ENCODE measurements around the gene MGMT. TPM values are rescaled to one million over a fixed set of nuclear protein-coding genes. Genes with fewer than 3 reads are reported as not detected.

The MGMT gene
- total RNA-seq, 2 donors from 2014 or later, result 14.6 to 17.2 TPM

GRCh38 chr10:129716211-129716681, 249.2 kb downstream of the MGMT start:
- H3K9me3 ChIP-seq (ENCODE audit: control insufficient read depth, low read length, poor library complexity, severe bottlenecking), result no peaks in the 10 kb centered on the region
- ATAC-seq (no peak), DNase-seq (no peak)
- Mint-ChIP-seq H3K27me3 (no peaks in the 10 kb centered on the region), H3K4me1 (no peaks in the 10 kb centered on the region), H3K4me3 (no peak overlapping the region), H3K27ac (no peak overlapping the region), H3K36me3 (ENCODE audit: low read depth) (peaks cover 11% of the 10 kb centered on the region)

DNA sequence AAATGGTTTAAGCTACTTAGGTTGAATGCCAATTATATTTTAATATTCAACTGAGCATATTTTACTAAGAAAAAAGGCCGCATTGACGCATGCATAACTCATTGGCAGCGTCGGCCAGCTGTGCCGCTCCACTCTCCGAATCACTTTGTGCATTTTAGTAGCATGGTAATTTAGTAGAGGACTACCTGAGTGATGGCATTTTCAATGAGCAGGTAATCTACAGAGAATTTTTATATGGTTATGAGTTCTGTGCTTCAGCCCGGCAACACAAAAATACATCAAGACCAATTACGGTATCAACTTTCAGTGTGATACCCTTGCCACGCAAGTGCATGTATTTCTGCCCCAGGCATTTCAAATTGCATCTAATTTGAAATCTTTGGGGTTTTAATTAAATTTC, 249.8 kb downstream of the MGMT start:
- Mint-ChIP-seq H3K4me3 (no peak overlapping the region), H3K36me3 (ENCODE audit: low read depth) (peaks cover 11% of the 10 kb centered on the region), H3K27me3 (no peaks in the 10 kb centered on the region), H3K4me1 (no peaks in the 10 kb centered on the region), H3K27ac (no peak overlapping the region)
- no peak for ATAC-seq
- no peak for DNase-seq
- H3K9me3 ChIP-seq (ENCODE audit: control insufficient read depth, low read length, poor library complexity, severe bottlenecking), result no peaks in the 10 kb centered on the region

DNA sequence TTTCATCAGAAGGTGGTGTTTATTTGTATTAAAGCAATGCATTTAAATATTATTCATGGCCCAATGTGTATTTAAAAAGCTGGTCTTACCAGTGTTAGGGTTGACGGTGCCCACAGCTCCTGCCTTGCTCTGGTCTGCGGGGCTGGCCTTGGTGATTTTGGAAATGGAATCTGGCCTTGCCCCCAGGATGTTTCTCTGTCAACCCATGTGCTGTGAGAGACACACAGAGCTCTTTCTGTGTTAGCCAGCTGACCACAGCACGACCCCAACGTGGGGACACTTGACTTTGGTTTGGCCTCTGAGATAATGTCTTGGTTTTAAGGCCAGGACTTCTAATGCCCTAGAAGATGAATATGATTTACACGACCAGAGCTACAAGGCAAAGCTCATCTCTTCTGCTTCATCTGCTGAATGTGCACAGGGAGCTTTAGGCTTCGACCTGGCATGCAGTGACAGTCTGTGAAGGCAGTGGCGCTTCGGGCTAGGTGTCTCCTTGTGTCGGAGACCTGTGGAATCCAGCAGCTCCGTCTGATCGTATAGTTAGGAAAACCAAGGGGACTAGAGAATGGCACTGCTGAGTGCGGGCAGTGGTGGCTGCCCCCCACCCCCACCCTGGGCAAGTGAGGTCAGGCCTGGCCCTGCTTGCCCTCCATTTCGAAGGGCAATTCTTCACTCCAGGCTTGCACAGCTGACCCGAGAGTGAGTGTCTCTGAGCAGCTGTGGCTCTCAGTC, 250.9 kb downstream of the MGMT start:
- H3K4me1 Mint-ChIP-seq, result no peaks in the 10 kb centered on the region
- ATAC-seq (no peak), DNase-seq (no peak)
- H3K27ac Mint-ChIP-seq, result no peak overlapping the region
- peaks cover 8% of the 10 kb centered on the region for H3K36me3 Mint-ChIP-seq (ENCODE audit: low read depth)
- H3K27me3 Mint-ChIP-seq, result no peaks in the 10 kb centered on the region
- H3K9me3 ChIP-seq (ENCODE audit: control insufficient read depth, low read length, poor library complexity, severe bottlenecking), result no peaks in the 10 kb centered on the region
- no peak overlapping the region for H3K4me3 Mint-ChIP-seq

DNA sequence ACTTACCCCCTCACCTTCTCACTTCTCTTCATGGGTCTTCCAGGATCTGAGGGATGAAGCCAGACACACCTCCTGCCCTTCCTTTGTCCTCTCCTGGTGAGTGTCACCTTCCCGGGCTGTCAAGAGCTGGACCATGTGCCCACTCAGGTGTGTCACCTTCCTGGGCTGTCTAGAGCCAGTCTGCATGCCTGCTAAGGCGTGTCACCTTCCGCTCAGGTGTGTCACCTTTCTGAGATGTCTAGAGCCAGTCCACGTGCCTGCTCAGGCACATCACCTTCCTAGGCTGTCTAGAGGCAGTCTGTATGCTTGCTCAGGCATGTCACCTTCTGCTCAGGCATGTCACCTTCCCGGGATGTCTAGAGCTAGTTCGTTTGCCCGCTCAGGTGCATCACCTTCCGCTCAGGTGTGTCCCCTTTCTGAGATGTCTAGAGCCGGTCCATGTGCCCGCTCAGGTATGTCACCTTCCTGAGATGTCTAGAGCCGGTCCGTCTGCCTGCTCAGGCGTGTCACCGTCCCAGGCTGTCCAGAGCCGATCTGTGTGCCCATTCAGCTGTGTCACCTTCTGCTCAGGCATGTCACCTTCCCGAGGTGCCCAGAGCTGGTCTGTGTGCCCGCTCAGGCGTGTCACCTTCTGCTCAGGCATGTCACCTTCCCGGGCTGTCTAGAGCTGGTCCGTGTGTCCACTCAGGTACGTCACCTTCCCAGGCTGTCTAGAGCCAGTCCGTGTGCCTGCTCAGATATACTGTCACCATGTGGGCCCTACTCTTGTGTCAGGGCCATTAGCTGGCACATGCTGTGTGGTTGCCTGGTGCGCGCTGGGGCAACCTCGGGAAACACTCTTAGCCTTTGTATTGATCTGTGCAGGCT, 251.7 kb downstream of the MGMT start:
- Mint-ChIP-seq H3K27me3 (no peaks in the 10 kb centered on the region), H3K4me3 (no peak overlapping the region), H3K4me1 (no peaks in the 10 kb centered on the region), H3K36me3 (ENCODE audit: low read depth) (peaks cover 7% of the 10 kb centered on the region), H3K27ac (no peak overlapping the region)
- H3K9me3 ChIP-seq (ENCODE audit: control insufficient read depth, low read length, poor library complexity, severe bottlenecking), result no peaks in the 10 kb centered on the region
- ATAC-seq (no peak), DNase-seq (no peak)

DNA sequence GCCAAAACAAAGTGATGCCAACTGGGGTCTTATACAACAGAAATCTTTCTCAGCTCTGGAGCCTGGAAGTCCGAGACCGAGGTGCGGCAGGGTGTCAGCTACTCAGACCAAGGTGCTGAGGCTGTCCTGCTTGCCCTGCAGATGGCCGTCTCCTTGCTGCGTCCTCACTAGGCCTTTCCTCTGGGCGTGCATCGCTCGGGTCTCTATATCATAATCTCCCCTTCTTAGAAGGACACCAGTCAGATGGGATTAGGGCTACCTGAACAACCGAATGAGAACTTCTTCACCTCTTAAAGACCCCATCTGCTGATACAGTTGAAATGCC, 252.3 kb downstream of the MGMT start:
- Mint-ChIP-seq H3K36me3 (ENCODE audit: low read depth) (peaks cover 7% of the 10 kb centered on the region), H3K4me3 (no peak overlapping the region)

GRCh38 chr10:129719889-129720590, 253.0 kb downstream of the MGMT start:
- DNase-seq (no peak), ATAC-seq (no peak)
- no peaks in the 10 kb centered on the region for H3K27me3 Mint-ChIP-seq
- H3K36me3 Mint-ChIP-seq (ENCODE audit: low read depth), result peaks cover 7% of the 10 kb centered on the region
- H3K9me3 ChIP-seq (ENCODE audit: control insufficient read depth, low read length, poor library complexity, severe bottlenecking), result no peaks in the 10 kb centered on the region
- no peak overlapping the region for H3K27ac Mint-ChIP-seq
- no peak overlapping the region for H3K4me3 Mint-ChIP-seq
- no peaks in the 10 kb centered on the region for H3K4me1 Mint-ChIP-seq

More for the DNA sequence above, 252.3 kb downstream of the MGMT start:
- H3K9me3 ChIP-seq (ENCODE audit: control insufficient read depth, low read length, poor library complexity, severe bottlenecking), result no peaks in the 10 kb centered on the region
- H3K27me3 Mint-ChIP-seq, result no peaks in the 10 kb centered on the region
- H3K27ac Mint-ChIP-seq, result no peak overlapping the region
- H3K4me1 Mint-ChIP-seq, result no peaks in the 10 kb centered on the region
- DNase-seq (no peak), ATAC-seq (no peak)

- H3K27me3 Mint-ChIP-seq, result no peaks in the 10 kb centered on the region
- H3K9me3 ChIP-seq (ENCODE audit: control insufficient read depth, low read length, poor library complexity, severe bottlenecking), result no peaks in the 10 kb centered on the region
- H3K4me1 Mint-ChIP-seq, result no peaks in the 10 kb centered on the region
- H3K36me3 Mint-ChIP-seq (ENCODE audit: low read depth), result peaks cover 4% of the 10 kb centered on the region
- no peak for DNase-seq
- no peak overlapping the region for H3K4me3 Mint-ChIP-seq
- no peak for ATAC-seq
- no peak overlapping the region for H3K27ac Mint-ChIP-seq
Measured at GRCh38 chr10:129725011-129725410, 258.0 kb downstream of the MGMT start.

DNA sequence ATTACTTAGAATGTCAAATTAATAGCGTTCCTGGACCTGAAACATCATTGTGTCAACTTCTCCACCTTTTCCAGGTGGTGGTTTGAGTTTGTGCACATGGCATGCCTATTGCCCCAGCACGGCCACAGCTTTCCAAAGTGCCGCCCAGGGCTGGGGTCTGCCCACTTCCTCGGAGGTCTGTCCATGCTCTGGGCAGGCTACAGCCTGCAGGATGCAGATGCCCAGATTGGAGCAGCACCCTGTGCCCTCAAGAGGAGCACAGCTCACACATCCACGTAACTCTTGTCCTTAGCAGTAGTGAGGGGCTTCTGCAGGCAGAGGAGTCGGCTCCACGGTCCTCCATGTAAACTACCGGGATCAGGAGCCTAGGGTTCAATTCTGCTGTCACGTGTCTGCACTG, 258.4 kb downstream of the MGMT start:
- no peaks in the 10 kb centered on the region for H3K9me3 ChIP-seq (ENCODE audit: control insufficient read depth, low read length, poor library complexity, severe bottlenecking)
- Mint-ChIP-seq H3K4me1 (no peaks in the 10 kb centered on the region), H3K4me3 (no peak overlapping the region), H3K27me3 (no peaks in the 10 kb centered on the region), H3K27ac (no peak overlapping the region), H3K36me3 (ENCODE audit: low read depth) (peaks cover 3% of the 10 kb centered on the region)
- no peak for ATAC-seq
- DNase-seq, result no peak

- no peaks in the 10 kb centered on the region for H3K27me3 Mint-ChIP-seq
- peaks cover 2% of the 10 kb centered on the region for H3K36me3 Mint-ChIP-seq (ENCODE audit: low read depth)
Measured at GRCh38 chr10:129725890-129726631, 259.0 kb downstream of the MGMT start.

DNA sequence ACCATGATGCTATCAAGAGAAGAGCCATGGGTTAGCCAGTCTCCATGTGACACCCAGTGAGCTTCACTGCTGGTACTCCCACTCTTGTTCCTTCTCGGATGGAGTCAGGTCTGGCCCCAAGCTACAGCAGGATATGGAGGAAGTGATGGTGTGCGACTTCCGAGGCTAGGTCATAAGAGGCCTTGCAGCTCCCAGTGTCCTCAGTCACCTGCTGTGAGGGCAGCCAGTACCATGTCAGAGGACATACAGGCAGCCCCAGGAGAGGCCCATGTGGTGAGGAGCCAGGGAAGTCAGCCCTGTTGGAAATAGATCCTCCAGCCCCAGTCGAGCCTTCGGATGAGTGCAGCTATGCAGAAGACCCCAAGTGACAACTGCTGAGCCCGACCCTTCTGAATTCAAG, 260.0 kb downstream of the MGMT start:
- H3K36me3 Mint-ChIP-seq (ENCODE audit: low read depth), result peaks cover 2% of the 10 kb centered on the region
- no peaks in the 10 kb centered on the region for H3K27me3 Mint-ChIP-seq
- H3K4me1 Mint-ChIP-seq, result no peaks in the 10 kb centered on the region
- ATAC-seq, result no peak
- H3K4me3 Mint-ChIP-seq, result no peak overlapping the region
- H3K27ac Mint-ChIP-seq, result no peak overlapping the region
- H3K9me3 ChIP-seq (ENCODE audit: control insufficient read depth, low read length, poor library complexity, severe bottlenecking), result no peaks in the 10 kb centered on the region
- no peak for DNase-seq

More at GRCh38 chr10:129725890-129726631, 259.0 kb downstream of the MGMT start:
- ATAC-seq (no peak), DNase-seq (no peak)
- no peaks in the 10 kb centered on the region for H3K4me1 Mint-ChIP-seq
- no peaks in the 10 kb centered on the region for H3K9me3 ChIP-seq (ENCODE audit: control insufficient read depth, low read length, poor library complexity, severe bottlenecking)
- H3K27ac Mint-ChIP-seq, result no peak overlapping the region
- no peak overlapping the region for H3K4me3 Mint-ChIP-seq

DNA sequence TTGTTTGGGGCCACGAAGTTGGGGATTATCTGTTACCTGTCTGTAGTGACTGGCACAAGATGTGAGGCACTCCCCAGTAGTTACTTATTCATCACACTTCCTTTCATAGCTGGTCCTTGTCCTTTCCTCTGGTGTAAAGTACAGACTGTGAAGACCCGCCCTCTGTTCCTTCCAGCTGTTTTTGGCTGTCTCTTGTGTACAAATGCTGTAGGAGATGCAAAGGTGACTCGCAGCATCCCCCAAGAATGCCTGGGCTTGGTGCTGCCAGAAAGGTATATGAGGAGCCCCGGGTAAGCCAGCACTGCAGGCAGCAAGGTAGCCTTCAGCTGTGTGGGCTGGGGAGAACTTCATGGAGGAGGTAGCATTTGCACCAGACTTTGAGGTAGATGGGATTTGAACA, 260.5 kb downstream of the MGMT start:
- no peaks in the 10 kb centered on the region for H3K27me3 Mint-ChIP-seq
- H3K36me3 Mint-ChIP-seq (ENCODE audit: low read depth), result peaks cover 2% of the 10 kb centered on the region
- H3K27ac Mint-ChIP-seq, result no peak overlapping the region
- no peaks in the 10 kb centered on the region for H3K4me1 Mint-ChIP-seq
- no peaks in the 10 kb centered on the region for H3K9me3 ChIP-seq (ENCODE audit: control insufficient read depth, low read length, poor library complexity, severe bottlenecking)
- ATAC-seq (no peak), DNase-seq (no peak)
- H3K4me3 Mint-ChIP-seq, result no peak overlapping the region

DNA sequence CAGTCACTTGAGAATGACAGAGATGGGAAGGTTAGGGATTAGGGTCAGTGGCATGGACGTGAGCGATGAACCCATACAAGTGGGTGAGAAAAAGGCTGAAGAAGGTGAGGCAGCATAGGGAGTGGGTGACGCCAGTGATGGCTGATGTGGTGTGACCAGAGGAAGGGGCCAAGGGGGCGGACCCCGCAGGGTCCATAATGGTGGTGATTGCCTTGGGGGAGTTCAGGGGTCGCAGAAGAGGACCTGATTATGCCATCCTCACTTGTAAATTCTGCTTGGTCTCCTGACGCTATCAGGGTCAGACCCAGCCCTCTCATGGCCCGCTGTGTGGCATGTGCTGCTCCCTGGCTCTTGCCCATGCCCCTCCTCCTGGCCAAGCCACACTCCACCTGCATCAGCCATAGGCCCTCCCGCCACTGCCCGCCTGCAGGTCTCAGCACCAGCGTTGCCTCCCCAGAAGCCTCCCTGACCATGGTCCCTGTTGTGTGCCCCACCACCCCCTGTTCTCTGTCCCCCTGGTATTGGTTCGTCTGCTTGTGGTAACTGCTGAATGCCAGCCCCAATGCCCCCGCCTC, 261.3 kb downstream of the MGMT start:
- no peaks in the 10 kb centered on the region for H3K4me1 Mint-ChIP-seq
- peaks cover 2% of the 10 kb centered on the region for H3K36me3 Mint-ChIP-seq (ENCODE audit: low read depth)
- no peaks in the 10 kb centered on the region for H3K9me3 ChIP-seq (ENCODE audit: control insufficient read depth, low read length, poor library complexity, severe bottlenecking)
- H3K4me3 Mint-ChIP-seq, result no peak overlapping the region
- H3K27ac Mint-ChIP-seq, result no peak overlapping the region
- no peaks in the 10 kb centered on the region for H3K27me3 Mint-ChIP-seq
- DNase-seq (no peak), ATAC-seq (no peak)
